Sigmoid colon (tissue), 7 donors: ENCODE measurements around the gene RXRA. TPM values are rescaled to one million over a fixed set of nuclear protein-coding genes. Genes with fewer than 3 reads are reported as not detected.

Experiments used
- DNase-seq: peaks from one replicate; pipeline ENCODE4 v3.0.0-alpha.2; 2019
- H3K27ac ChIP-seq, 4 donors: fragments of 200-600 bp; sonication (generic); one replicate each; pipeline ENCODE4 v1.5.1; 2016 to 2019; ENCODE audit warnings: mild to moderate bottlenecking in 1 of 4
- H3K27me3 ChIP-seq, 3 donors: fragments of 200-600 bp; sonication (generic); one replicate each; pipeline ENCODE4 v1.5.1; 2019; ENCODE audit warnings: mild to moderate bottlenecking in 1 of 3
- H3K36me3 ChIP-seq, 4 donors: fragments of 200-600 bp; sonication (generic); one replicate each; pipeline ENCODE4 v1.5.1; 2016 to 2019
- H3K4me1 ChIP-seq, 4 donors: fragments of 200-600 bp; sonication (generic); one replicate each; pipeline ENCODE4 v1.5.1; 2017 to 2019
- H3K4me3 ChIP-seq, 4 donors: fragments of 200-600 bp; sonication (generic); one replicate each; pipeline ENCODE4 v1.5.1; 2017 to 2019; ENCODE audit warnings: mild to moderate bottlenecking in 2 of 4, moderate library complexity in 1 of 4
- H3K9me3 ChIP-seq, 4 donors: fragments of 200-600 bp in 3 of 4; sonication (generic) in 3 of 4; one replicate each; pipeline versions ENCODE4 v1.5.1 to v1.6.1; 2013 to 2019
- CTCF ChIP-seq, 4 experiments: fragments of 450-650 bp in 3 of 4; fragments of 200-600 bp in 1 of 4; IDR thresholded peaks; one replicate each; pipeline ENCODE4 v1.5.1; 2016 to 2019; ENCODE audit warnings: antibody characterized with exemption in 4 of 4, mild to moderate bottlenecking in 3 of 4, moderate library complexity in 2 of 4
- EP300 ChIP-seq, 4 donors: sonication (generic); formaldehyde crosslinking; IDR thresholded peaks; one replicate each; pipeline ENCODE4 v1.6.1; 2017; ENCODE audit warnings: antibody characterized with exemption in 4 of 4
- POLR2A ChIP-seq, 2 donors: fragments of 450-650 bp; IDR thresholded peaks; one replicate each; pipeline ENCODE4 v1.6.1; 2016; ENCODE audit warnings: antibody characterized with exemption in 2 of 2, mild to moderate bottlenecking in 2 of 2, moderate library complexity in 2 of 2
- POLR2AphosphoS5 ChIP-seq, 4 donors: sonication (generic); formaldehyde crosslinking; IDR thresholded peaks; one replicate each; pipeline ENCODE4 v1.6.1; 2017; ENCODE audit warnings: antibody characterized with exemption in 4 of 4
- WGBS, 2 donors: extraction: QIAGEN DNeasy Blood & Tissue Kit; methylation state at CpG; one replicate each; pipeline ENCODE4 v1.1.7; 2013; 5-methylcytosine and 5-hydroxymethylcytosine counted together
- intact Hi-C: fragments of 100-400 bp; cut with DNase I; formaldehyde crosslinking; loops from one replicate; pipeline ENCODE4 v1.15.1; 2023
- polyA plus RNA-seq, 3 donors: library from polyadenylated mRNA; stranded (reverse); fragments of 200-250 nt; gene quantifications; one replicate each; pipeline ENCODE4 v1.2.3, GENCODE V29; 2013
- total RNA-seq, 4 donors: library from RNA; depleted of rRNA; stranded (reverse); fragments of >200 nt; gene quantifications; one replicate each; pipeline ENCODE4 v1.1.0, GENCODE V29; 2016
- donor health status: healthy with polysubstance abuse.
- donor health status: Bipolar disorder and iron deficiency.
- donor health status: healthy.

The RXRA gene
- total and polyA plus RNA-seq, 7 donors: 26.7 to 50.8 (median 35.7) TPM

GRCh38 chr9:134360180-134360759 is 34.0 kb downstream of the RXRA start:
- no peaks in the 10 kb centered on the region for H3K36me3 ChIP-seq
- no peaks in the 10 kb centered on the region for H3K9me3 ChIP-seq
- H3K27me3 ChIP-seq: no peaks in the 10 kb centered on the region
- peaks cover 0 to 66% (median 51%) of the 10 kb centered on the region in 4 donors for H3K4me1 ChIP-seq
- no peak overlapping the region for H3K4me3 ChIP-seq
- intact Hi-C loops: no loop called here
- H3K27ac ChIP-seq: peak overlapping the region in 1 of 4 donors; percentile 14
- DNase-seq: no peak
- WGBS, 2 donors: 87 to 92% methylated on average over 30 of the region's 30 CpGs
- TF ChIP-seq EP300 (IDR thresholded peaks at IDR 0.05) (no peak), CTCF (IDR thresholded peaks at IDR 0.05) (no peak), POLR2A (IDR thresholded peaks at IDR 0.05) (no peak), POLR2AphosphoS5 (IDR thresholded peaks at IDR 0.05) (no peak)

GRCh38 chr9:134360897-134361296 is 34.6 kb downstream of the RXRA start:
- TF ChIP-seq CTCF (IDR thresholded peaks at IDR 0.05): no peak
- TF ChIP-seq POLR2AphosphoS5 (IDR thresholded peaks at IDR 0.05): no peak
- no peak for TF ChIP-seq EP300 (IDR thresholded peaks at IDR 0.05)
- TF ChIP-seq POLR2A (IDR thresholded peaks at IDR 0.05): no peak
- intact Hi-C loops: no loop called here
- DNase-seq: no peak
- WGBS, 2 donors: 83 to 90% methylated on average over 14 of the region's 14 CpGs
- Histone ChIP-seq H3K36me3 (no peaks in the 10 kb centered on the region), H3K27ac (peak overlapping the region in 1 of 4 donors; percentile 14), H3K4me3 (no peak overlapping the region), H3K9me3 (no peaks in the 10 kb centered on the region), H3K27me3 (no peaks in the 10 kb centered on the region), H3K4me1 (peaks cover 0 to 68% (median 55%) of the 10 kb centered on the region in 4 donors)

GRCh38 chr9:134361426-134361825 is 35.2 kb downstream of the RXRA start:
- H3K36me3 ChIP-seq: no peaks in the 10 kb centered on the region
- WGBS, 2 donors: 88 to 89% methylated on average over 16 of the region's 16 CpGs
- H3K27me3 ChIP-seq: no peaks in the 10 kb centered on the region
- no peak overlapping the region for H3K27ac ChIP-seq
- peaks cover 0 to 73% (median 59%) of the 10 kb centered on the region in 4 donors for H3K4me1 ChIP-seq
- intact Hi-C loops: no loop called here
- no peak for TF ChIP-seq CTCF (IDR thresholded peaks at IDR 0.05)
- no peak for TF ChIP-seq EP300 (IDR thresholded peaks at IDR 0.05)
- no peak for TF ChIP-seq POLR2AphosphoS5 (IDR thresholded peaks at IDR 0.05)
- TF ChIP-seq POLR2A (IDR thresholded peaks at IDR 0.05): no peak
- no peak for DNase-seq
- H3K9me3 ChIP-seq: no peaks in the 10 kb centered on the region
- no peak overlapping the region for H3K4me3 ChIP-seq

- H3K27ac ChIP-seq: no peak overlapping the region
- H3K4me3 ChIP-seq: no peak overlapping the region
- no peak for DNase-seq
- TF ChIP-seq POLR2AphosphoS5 (IDR thresholded peaks at IDR 0.05): no peak
- no peak for TF ChIP-seq POLR2A (IDR thresholded peaks at IDR 0.05)
- intact Hi-C loops: no loop called here
- H3K27me3 ChIP-seq: no peaks in the 10 kb centered on the region
- H3K36me3 ChIP-seq: no peaks in the 10 kb centered on the region
- no peaks in the 10 kb centered on the region for H3K9me3 ChIP-seq
- 93 to 95% methylated on average over 15 of the region's 15 CpGs for WGBS, 2 donors
- peaks cover 0 to 73% (median 59%) of the 10 kb centered on the region in 4 donors for H3K4me1 ChIP-seq
These were observed 35.7 kb downstream of the RXRA start for GRCh38 chr9:134361843-134362414.

- intact Hi-C loops: no loop called here
- Histone ChIP-seq H3K36me3 (no peaks in the 10 kb centered on the region), H3K4me3 (no peak overlapping the region), H3K27me3 (no peaks in the 10 kb centered on the region), H3K9me3 (no peaks in the 10 kb centered on the region), H3K4me1 (peaks cover 0 to 73% (median 60%) of the 10 kb centered on the region in 4 donors), H3K27ac (no peak overlapping the region)
- TF ChIP-seq EP300 (IDR thresholded peaks at IDR 0.05) (no peak), CTCF (IDR thresholded peaks at IDR 0.05) (no peak), POLR2A (IDR thresholded peaks at IDR 0.05) (no peak), POLR2AphosphoS5 (IDR thresholded peaks at IDR 0.05) (no peak)
- 36 to 75% methylated on average over 16 of the region's 16 CpGs for WGBS, 2 donors
- DNase-seq: no peak
These were observed 37.2 kb downstream of the RXRA start for GRCh38 chr9:134363450-134363849.
